Pancreas (tissue), 10 donors: ENCODE data around the gene PPHLN1. TPM values are rescaled to one million over a fixed set of nuclear protein-coding genes. Genes with fewer than 3 reads are reported as not detected.

Source experiments
- ATAC-seq, 4 donors: fragments of 200-7000 bp; cut with Tn5 transposase; one replicate each; pipeline versions ENCODE4 v1.8.0 to v1.9.1; 2020; ENCODE audit warnings: mild to moderate bottlenecking in 4 of 4, moderate library complexity in 4 of 4
- DNase-seq, 6 donors: peaks; one replicate each; pipeline ENCODE4 v3.0.0-alpha.2; 2020
- FAIRE-seq: peaks from 2 replicates; lab custom pipeline; 2012; peaks lifted over from hg19 to GRCh38; lab: Jason Lieb, UNC
- H3K27ac ChIP-seq, 4 donors: fragments of 200-600 bp; sonication (generic); 1 replicate in 3 of 4; 2 replicates in 1 of 4; pipeline versions ENCODE4 v1.5.0 to v1.8.0; 2020
- H3K27me3 ChIP-seq, 4 donors: fragments of 200-600 bp; one replicate each; pipeline ENCODE4 v1.8.0; 2021
- H3K36me3 ChIP-seq, 3 donors: fragments of 200-600 bp; sonication (generic) in 1 of 3; one replicate each; pipeline versions ENCODE4 v1.5.0 to v1.8.0; 2020 to 2021
- H3K4me1 ChIP-seq, 3 donors: fragments of 200-600 bp; one replicate each; pipeline ENCODE4 v1.8.0; 2021
- H3K4me3 ChIP-seq, 4 donors: fragments of 200-600 bp; sonication (generic) in 2 of 4; one replicate each; pipeline versions ENCODE4 v1.5.0 to v1.8.0; 2020 to 2021
- H3K9me3 ChIP-seq, 4 donors: fragments of 200-600 bp; one replicate each; pipeline ENCODE4 v1.8.0; 2021
- CTCF ChIP-seq, 4 donors: fragments of 200-600 bp; sonication (generic) in 3 of 4; IDR thresholded peaks; one replicate each; pipeline versions ENCODE4 v1.5.0 to v1.8.0; 2021; ENCODE audit warnings: antibody characterized with exemption in 4 of 4
- WGBS, 2 donors: extraction: QIAGEN DNeasy Blood & Tissue Kit; methylation state at CpG; one replicate each; pipeline ENCODE4 v1.1.7; 2013; 5-methylcytosine and 5-hydroxymethylcytosine counted together
- intact Hi-C, 3 donors: fragments of 100-400 bp; cut with DNase I; formaldehyde crosslinking; loops; one replicate each; pipeline versions ENCODE4 v1.11.1 to v1.14.2; 2022
- polyA plus RNA-seq, 2 donors: library from polyadenylated mRNA; stranded (reverse); fragments of 200-250 nt; gene quantifications; one replicate each; pipeline ENCODE4 v1.2.3, GENCODE V29; 2013
- total RNA-seq, 6 donors: library from RNA; stranded (reverse); fragmentation: NEBNext Ultra II Directional in 4 of 6; extraction: Animal tissue kit (Norgen Biotek cat#: 25700) in 4 of 6; gene quantifications; one replicate each; pipeline versions ENCODE4 v1.2.1 to v1.2.4, GENCODE V29; 2021 to 2023
- donor health status: healthy with polysubstance abuse.
- donor health status: DM: no; HTN: no; CAD: no; lungs with moderate emphysema.
- donor health status: DM: no; HTN: no; CAD: no.
- donor health status: control.
- donor health status: control.
- donor health status: Bipolar disorder and iron deficiency.
- donor health status: DM: yes; HTN: yes; CAD: no.
- donor health status: DM: no; HTN: no; CAD: no.
- donor health status: DM: no; HTN: no; CAD: no.
- donor health status: DM: yes; HTN: yes; CAD: no.

PPHLN1 gene
- total and polyA plus RNA-seq, 8 donors: 11.1 to 26.4 (median 15.9) TPM

- Histone ChIP-seq H3K27ac (no peak overlapping the region), H3K4me1 (no peaks in the 10 kb centered on the region), H3K36me3 (no peaks in the 10 kb centered on the region), H3K9me3 (no peaks in the 10 kb centered on the region), H3K27me3 (no peaks in the 10 kb centered on the region), H3K4me3 (no peak overlapping the region)
- ATAC-seq (no peak), DNase-seq (no peak), FAIRE-seq (no peak)
- WGBS, 2 donors: 68 to 95% methylated on average over 2 of the region's 2 CpGs
- TF ChIP-seq CTCF (IDR thresholded peaks at IDR 0.05): no peak
- intact Hi-C loops: no loop called here
Measured at GRCh38 chr12:42428850-42429249, 102.9 kb downstream of the PPHLN1 start.

- WGBS, 2 donors: 93 to 98% methylated on average over 5 of the region's 5 CpGs
Measured at GRCh38 chr12:42432517-42433140, 106.7 kb downstream of the PPHLN1 start.

GRCh38 chr12:42440608-42441007 is 114.6 kb downstream of the PPHLN1 start:
- WGBS, 2 donors: 93 to 98% methylated on average over 11 of the region's 11 CpGs
- DNase-seq (no peak), FAIRE-seq (no peak), ATAC-seq (no peak)
- Histone ChIP-seq H3K27me3 (no peaks in the 10 kb centered on the region), H3K27ac (no peak overlapping the region), H3K4me3 (no peak overlapping the region), H3K9me3 (no peaks in the 10 kb centered on the region), H3K36me3 (peaks cover 0 to 7% (median 0%) of the 10 kb centered on the region in 3 donors), H3K4me1 (no peaks in the 10 kb centered on the region)
- TF ChIP-seq CTCF (IDR thresholded peaks at IDR 0.05): no peak
- intact Hi-C loops: no loop called here

More at GRCh38 chr12:42432517-42433140, 106.7 kb downstream of the PPHLN1 start:
- no peak for FAIRE-seq
- no peak for DNase-seq
- no peak overlapping the region for H3K4me3 ChIP-seq
- no peaks in the 10 kb centered on the region for H3K36me3 ChIP-seq
- H3K27me3 ChIP-seq: no peaks in the 10 kb centered on the region
- intact Hi-C loops: no loop called here
- no peak for TF ChIP-seq CTCF (IDR thresholded peaks at IDR 0.05)
- no peak overlapping the region for H3K27ac ChIP-seq
- H3K9me3 ChIP-seq: no peaks in the 10 kb centered on the region
- no peak for ATAC-seq
- H3K4me1 ChIP-seq: no peaks in the 10 kb centered on the region

- 80 to 83% methylated on average over 19 of the region's 19 CpGs for WGBS, 2 donors
- Histone ChIP-seq H3K4me1 (peaks cover 0 to 5% (median 0%) of the 10 kb centered on the region in 3 donors), H3K4me3 (no peak overlapping the region), H3K27ac (no peak overlapping the region), H3K27me3 (no peaks in the 10 kb centered on the region), H3K36me3 (peaks cover 0 to 7% (median 0%) of the 10 kb centered on the region in 3 donors), H3K9me3 (no peaks in the 10 kb centered on the region)
- intact Hi-C loops: no loop called here
- no peak for DNase-seq
- FAIRE-seq: no peak
- TF ChIP-seq CTCF (IDR thresholded peaks at IDR 0.05): no peak
- no peak for ATAC-seq
Measured at GRCh38 chr12:42442311-42442759, 116.4 kb downstream of the PPHLN1 start.

- no peak for TF ChIP-seq CTCF (IDR thresholded peaks at IDR 0.05)
- FAIRE-seq: no peak
- Histone ChIP-seq H3K27ac (no peak overlapping the region), H3K9me3 (no peaks in the 10 kb centered on the region), H3K4me3 (no peak overlapping the region), H3K36me3 (peaks cover 0 to 7% (median 0%) of the 10 kb centered on the region in 3 donors), H3K27me3 (no peaks in the 10 kb centered on the region), H3K4me1 (peaks cover 0 to 5% (median 0%) of the 10 kb centered on the region in 3 donors)
- intact Hi-C loops: no loop called here
- 93 to 96% methylated on average over 8 of the region's 8 CpGs for WGBS, 2 donors
- ATAC-seq: no peak
- DNase-seq: no peak
Measured at GRCh38 chr12:42442888-42443287, 116.9 kb downstream of the PPHLN1 start.
